Astrocyte (in vitro differentiated cells and primary cell): ENCODE results near the gene ACKR1.

Source experiments
- CTCF ChIP-seq: IDR thresholded peaks from 2 replicates; pipeline ENCODE4 v1.5.1; 2011; ENCODE audit warnings: low read depth, mild to moderate bottlenecking, inconsistent platforms, low read length, moderate library complexity; ENCODE audit not compliant: insufficient read depth
- EZH2 ChIP-seq: IDR thresholded peaks from 2 replicates; pipeline ENCODE4 v1.6.1; 2012; ENCODE audit warnings: mild to moderate bottlenecking, low read length, inconsistent platforms; ENCODE audit not compliant: insufficient read depth

- TF ChIP-seq CTCF (no peak), EZH2 (no peak)
These were observed 4.8 kb upstream of the ACKR1 start for GRCh38 chr1:159199901-159200300.
